ENCODE data around the gene MGLL.
"Not testable (repeated sequence)": the region's sequence is repeated elsewhere in the genome, so short reads cannot be mapped to it uniquely, and the experiment has no call there.

MGLL gene

GRCh38 chr3:127670761-127671522, 151.4 kb downstream of the MGLL start:
- no peak for DNase-seq

GRCh38 chr3:127670229-127670559, 152.1 kb downstream of the MGLL start:
- DNase-seq = no peak

- DNase-seq = no peak
Observed at GRCh38 chr3:127669541-127670228, 152.6 kb downstream of the MGLL start.

GRCh38 chr3:127668906-127669305, 153.4 kb downstream of the MGLL start:
- DNase-seq = no peak

GRCh38 chr3:127667119-127667681, 155.1 kb downstream of the MGLL start:
- no peak for DNase-seq

- DNase-seq = no peak
Observed at GRCh38 chr3:127666676-127667075, 155.6 kb downstream of the MGLL start.

GRCh38 chr3:127665586-127665985, 156.7 kb downstream of the MGLL start:
- no peak for DNase-seq

GRCh38 chr3:127665165-127665564, 157.2 kb downstream of the MGLL start:
- no peak for DNase-seq

GRCh38 chr3:127663151-127663550, 159.2 kb downstream of the MGLL start:
- no peak for DNase-seq

- DNase-seq = no peak
Observed at GRCh38 chr3:127662001-127662469, 160.3 kb downstream of the MGLL start.

GRCh38 chr3:127661600-127661999, 160.7 kb downstream of the MGLL start:
- DNase-seq = no peak

GRCh38 chr3:127660621-127661251, 161.6 kb downstream of the MGLL start:
- no peak for DNase-seq

GRCh38 chr3:127658234-127658633, 164.1 kb downstream of the MGLL start:
- DNase-seq = no peak

- no peak for DNase-seq
Observed at GRCh38 chr3:127656906-127657305, 165.4 kb downstream of the MGLL start.

GRCh38 chr3:127655641-127656040, 166.7 kb downstream of the MGLL start:
- no peak for DNase-seq

GRCh38 chr3:127654993-127655392, 167.3 kb downstream of the MGLL start:
- not testable (repeated sequence) for DNase-seq

- no peak for DNase-seq
Observed at GRCh38 chr3:127654374-127654773, 167.9 kb downstream of the MGLL start.

- no peak for DNase-seq
Observed at GRCh38 chr3:127652246-127652995, 169.9 kb downstream of the MGLL start.

GRCh38 chr3:127651516-127652172, 170.7 kb downstream of the MGLL start:
- DNase-seq = no peak

GRCh38 chr3:127650236-127650635, 172.1 kb downstream of the MGLL start:
- no peak for DNase-seq

GRCh38 chr3:127647845-127648204, 174.5 kb downstream of the MGLL start:
- no peak for DNase-seq

GRCh38 chr3:127647166-127647844, 175.0 kb downstream of the MGLL start:
- no peak for DNase-seq

Measured in SHP77 treated with DMSO at 0.1 percent for 48 hours (cell line).